ENCODE results near the gene ATG2B.

ATG2B gene, protein sequence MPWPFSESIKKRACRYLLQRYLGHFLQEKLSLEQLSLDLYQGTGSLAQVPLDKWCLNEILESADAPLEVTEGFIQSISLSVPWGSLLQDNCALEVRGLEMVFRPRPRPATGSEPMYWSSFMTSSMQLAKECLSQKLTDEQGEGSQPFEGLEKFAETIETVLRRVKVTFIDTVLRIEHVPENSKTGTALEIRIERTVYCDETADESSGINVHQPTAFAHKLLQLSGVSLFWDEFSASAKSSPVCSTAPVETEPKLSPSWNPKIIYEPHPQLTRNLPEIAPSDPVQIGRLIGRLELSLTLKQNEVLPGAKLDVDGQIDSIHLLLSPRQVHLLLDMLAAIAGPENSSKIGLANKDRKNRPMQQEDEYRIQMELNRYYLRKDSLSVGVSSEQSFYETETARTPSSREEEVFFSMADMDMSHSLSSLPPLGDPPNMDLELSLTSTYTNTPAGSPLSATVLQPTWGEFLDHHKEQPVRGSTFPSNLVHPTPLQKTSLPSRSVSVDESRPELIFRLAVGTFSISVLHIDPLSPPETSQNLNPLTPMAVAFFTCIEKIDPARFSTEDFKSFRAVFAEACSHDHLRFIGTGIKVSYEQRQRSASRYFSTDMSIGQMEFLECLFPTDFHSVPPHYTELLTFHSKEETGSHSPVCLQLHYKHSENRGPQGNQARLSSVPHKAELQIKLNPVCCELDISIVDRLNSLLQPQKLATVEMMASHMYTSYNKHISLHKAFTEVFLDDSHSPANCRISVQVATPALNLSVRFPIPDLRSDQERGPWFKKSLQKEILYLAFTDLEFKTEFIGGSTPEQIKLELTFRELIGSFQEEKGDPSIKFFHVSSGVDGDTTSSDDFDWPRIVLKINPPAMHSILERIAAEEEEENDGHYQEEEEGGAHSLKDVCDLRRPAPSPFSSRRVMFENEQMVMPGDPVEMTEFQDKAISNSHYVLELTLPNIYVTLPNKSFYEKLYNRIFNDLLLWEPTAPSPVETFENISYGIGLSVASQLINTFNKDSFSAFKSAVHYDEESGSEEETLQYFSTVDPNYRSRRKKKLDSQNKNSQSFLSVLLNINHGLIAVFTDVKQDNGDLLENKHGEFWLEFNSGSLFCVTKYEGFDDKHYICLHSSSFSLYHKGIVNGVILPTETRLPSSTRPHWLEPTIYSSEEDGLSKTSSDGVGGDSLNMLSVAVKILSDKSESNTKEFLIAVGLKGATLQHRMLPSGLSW (N-terminal part only)

DNA sequence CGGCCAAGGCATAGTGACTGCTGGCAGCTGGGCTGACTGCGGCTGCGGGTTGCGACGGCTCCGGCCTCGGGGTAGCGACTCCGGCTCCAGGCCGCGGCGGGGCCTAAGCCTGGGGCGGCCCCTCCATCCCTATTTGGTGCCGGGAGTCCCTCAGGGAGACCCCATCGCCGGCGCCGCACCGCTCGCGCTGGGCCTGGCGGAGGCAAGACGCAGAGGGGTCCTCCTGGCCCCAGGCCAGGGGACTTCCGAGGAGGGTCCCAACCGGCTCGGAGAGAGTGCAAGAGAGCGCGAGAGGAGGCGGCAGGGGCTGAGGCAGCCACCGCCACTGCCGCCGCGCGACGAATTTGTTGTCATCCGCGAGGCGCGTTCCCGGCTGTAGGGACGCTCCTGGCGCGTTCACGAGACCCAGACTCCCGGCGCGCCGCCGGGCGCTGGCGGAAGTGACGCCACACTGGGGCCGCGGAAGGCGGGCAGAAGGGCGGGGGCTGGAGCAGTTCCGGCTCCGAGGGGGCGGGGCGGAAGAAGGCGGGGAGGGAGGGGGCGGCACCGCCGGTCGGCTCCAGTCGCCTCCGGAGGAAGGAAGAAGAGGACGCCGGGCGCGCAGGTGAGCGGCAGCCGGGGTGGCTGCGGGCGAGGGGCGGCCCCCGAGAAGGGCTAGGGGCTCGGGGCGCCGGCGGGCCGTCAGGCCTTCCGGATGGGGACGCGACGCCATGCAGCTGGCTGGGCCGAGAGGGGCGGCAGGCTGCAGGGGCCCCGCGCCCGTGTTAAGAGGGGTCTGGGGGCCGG lies at the start of gene ATG2B, which contains the start of gene GSKIP:
Gene ATG2B (minus strand): TSS at position 377 of the 786 bp plus-strand sequence. CDS start 365 bp downstream, at position 12.
Gene GSKIP (plus strand): TSS at position 562 of the 786 bp plus-strand sequence. CDS start 18,722 bp downstream, outside the sequence.
- peak; percentile 98 for DNase-seq

DNA sequence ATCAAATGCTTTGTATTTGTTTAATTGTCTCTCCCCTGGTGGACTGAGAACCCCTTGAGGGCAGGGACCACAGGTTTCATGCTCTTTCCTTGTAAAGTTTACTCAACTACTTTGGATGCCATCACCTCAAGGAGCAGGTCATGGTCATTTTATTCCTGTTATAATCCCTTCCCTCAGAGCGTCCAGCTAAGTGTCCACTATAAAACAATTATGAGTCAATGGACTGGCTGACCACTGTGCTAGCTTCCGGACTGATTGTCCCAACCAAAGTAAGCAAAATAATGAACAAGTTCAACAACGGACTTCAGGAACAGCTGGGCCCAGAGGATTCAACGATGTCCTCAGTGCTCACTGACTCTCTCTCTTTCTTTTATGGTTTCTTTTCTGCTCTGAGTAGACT lies 47.0 kb upstream of the ATG2B start:
- DNase-seq: no peak

DNA sequence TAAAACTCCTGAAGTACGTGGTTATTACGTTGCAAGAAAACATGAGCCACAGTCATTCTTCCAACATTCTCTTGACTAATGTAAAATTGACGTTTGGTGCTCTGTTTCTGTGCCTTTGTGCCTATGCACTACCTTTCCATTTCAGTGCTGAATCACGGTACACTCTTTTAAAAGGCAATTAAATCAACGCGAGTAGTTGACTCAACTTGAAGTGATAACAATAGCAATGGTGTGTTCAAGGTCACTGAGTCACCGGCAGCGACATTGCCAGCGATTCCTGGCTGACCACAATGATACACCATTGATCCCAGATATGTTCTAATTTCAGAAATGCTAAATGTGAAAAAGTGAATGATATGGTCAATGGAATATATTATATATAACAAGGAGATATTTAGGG lies 46.6 kb upstream of the ATG2B start:
- no peak for DNase-seq

DNA sequence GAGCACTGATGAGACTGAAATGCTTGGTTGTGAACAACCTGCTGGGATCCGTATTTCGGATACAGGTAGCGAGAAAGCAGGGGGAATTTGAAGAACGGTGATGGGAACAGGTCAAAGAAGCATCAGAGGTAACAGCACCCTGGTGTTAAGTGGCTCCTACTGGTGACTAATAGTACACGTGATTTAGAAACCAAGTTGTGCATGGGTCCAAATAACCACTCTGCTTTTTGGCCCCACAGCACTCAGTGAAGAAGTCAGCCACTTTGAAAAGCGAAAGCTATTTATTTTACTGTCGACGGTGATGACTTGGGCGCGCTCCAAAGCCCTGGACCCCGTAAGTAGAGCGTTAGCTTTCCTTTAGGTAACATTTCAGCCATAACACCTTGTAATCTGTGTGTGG lies 45.5 kb upstream of the ATG2B start:
- no peak for DNase-seq

DNA sequence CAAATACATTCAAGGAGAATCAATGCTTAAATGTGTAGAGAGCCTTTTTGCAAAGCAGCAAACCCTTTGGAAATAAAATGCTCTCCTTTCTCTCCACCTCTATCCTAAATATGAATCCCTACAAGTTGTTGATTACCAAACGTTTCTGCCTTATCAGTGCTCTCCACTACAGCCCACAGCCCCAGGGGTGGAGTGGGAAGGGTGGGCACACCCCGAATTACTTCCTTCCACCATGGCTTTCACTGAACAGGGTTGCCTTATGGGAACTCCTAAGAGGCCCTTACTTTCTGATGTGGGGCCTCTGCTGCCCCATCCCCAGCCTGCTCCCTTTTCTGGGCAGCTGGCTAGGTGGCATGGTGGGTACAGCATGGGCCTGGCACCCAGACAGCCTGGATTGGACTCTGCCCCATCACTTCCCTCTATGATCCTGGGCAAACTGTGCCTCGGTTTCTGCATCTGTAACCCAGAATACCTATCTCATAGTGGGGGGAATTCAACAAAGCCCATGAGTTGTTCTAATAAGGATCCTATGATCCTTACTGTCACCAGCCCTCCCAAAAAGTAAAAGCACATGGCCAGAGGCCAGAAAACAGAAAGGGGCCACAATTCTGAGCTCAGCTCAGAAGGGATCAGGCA lies 44.9 kb upstream of the ATG2B start:
- no peak for DNase-seq

DNA sequence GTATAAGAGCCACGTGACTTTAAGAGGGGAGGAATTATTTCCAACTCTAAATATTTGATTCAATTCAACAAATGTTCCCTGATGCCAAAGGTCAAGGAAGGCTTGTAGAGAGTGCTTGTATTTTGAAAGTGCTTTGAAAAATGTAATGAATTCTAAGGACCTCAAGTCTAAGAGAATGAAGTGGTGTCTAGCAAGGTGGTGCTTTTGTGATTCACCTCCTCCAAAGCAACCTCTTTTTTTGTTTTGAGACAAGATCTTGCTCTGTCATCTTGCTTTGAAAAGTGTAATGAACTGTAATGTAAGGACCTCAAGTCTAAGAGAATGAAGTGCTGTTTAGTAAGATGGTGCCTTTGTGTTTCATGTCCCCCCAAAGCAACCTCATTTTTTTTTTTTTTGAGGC lies 42.5 kb upstream of the ATG2B start:
- DNase-seq: no peak

DNA sequence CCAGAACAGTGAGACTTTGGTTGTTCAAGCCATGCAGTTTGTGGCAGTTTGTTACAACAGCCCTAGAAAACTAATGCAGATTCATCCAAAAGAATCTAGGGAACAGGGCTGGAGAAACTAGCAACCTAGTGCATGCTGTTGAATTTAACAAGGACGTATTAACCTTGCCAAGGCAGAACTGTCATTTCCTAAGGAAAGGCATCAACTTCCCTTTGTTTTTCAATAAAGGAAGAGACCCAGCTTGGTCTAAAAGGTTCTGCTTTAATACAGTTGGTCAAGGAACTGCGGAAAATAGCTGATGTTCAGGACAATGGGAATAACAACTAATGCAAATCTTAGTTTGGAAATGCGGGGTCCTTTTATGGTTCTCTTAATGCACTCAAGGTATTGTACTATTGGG lies 40.3 kb upstream of the ATG2B start:
- no peak for DNase-seq

DNA sequence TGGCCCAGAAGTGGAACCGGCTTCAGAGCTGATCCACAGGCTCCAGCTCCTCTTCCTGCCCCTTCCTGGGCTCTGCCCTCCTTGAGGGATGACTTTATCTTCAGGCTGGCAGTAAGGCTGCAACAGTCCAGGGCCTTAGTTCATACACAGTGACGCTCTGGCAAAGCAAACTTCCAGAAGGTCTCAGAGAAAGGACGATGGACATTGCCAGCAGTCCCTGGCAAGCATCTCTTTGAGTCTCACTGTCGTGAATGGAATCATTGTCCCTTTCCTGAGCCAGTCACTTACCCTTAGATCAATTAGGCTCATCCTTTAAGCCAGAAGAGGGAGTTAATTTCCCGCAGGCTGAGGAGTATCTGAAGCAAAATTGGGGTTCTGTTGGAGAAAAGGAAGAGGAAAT lies 37.4 kb upstream of the ATG2B start:
- DNase-seq: no peak

DNA sequence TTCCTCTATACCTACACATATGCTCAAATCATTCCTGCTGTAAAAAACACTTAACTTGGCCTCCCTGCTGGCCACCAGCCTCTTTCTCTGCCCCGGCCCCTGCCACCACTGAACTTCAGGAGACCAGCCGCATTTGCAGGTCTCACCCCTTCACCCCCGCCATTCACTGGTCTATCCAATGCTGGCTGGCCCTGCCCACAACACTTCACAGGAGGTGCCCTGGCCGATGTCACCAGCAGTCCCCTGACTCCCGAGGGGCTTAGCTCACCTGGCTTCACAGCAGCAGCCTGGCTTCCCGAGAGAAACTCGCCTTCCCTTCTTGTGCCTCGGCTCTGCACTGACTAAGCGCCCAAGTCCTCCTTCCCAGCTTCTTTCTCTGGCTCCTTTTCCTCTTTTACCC lies 36.3 kb upstream of the ATG2B start:
- DNase-seq: no peak

DNA sequence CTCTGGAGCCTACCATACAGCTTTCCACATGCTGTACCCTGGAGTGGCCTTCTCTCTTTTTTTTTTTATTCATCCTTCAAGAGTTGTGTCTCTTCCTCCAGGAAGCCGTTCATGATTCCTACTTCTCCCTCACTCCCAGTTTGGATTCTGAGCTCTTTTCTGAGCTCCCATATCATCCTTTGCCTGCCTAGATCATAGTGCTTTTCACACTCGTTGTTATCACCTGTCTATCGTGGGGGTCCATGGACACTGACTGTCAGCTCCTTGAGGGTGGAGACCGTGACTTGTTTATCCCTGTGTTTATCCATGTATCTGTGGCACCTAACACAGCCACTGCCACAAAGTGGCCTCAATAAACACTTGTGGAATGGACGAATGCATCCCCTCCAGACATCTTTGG lies 35.8 kb upstream of the ATG2B start:
- no peak for DNase-seq

DNA sequence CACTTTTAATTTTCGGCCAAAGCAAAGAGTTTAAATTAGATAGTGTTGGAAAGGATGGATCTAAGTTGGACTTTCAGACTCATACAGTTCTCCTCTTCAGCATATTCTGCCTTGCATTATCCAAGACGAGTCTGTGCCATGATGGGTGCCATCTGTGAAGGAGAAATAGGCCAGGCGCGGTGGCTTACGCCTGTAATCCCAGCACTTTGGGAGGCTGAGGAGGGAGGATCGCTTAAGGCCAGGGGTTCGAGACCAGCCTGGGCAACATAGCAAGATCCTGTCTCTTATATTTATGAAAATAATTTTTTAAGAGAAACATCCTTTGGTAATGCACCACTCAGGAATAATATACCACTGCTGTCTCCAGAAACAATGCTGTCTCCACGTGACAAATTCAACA lies 35.3 kb upstream of the ATG2B start:
- DNase-seq: no peak

DNA sequence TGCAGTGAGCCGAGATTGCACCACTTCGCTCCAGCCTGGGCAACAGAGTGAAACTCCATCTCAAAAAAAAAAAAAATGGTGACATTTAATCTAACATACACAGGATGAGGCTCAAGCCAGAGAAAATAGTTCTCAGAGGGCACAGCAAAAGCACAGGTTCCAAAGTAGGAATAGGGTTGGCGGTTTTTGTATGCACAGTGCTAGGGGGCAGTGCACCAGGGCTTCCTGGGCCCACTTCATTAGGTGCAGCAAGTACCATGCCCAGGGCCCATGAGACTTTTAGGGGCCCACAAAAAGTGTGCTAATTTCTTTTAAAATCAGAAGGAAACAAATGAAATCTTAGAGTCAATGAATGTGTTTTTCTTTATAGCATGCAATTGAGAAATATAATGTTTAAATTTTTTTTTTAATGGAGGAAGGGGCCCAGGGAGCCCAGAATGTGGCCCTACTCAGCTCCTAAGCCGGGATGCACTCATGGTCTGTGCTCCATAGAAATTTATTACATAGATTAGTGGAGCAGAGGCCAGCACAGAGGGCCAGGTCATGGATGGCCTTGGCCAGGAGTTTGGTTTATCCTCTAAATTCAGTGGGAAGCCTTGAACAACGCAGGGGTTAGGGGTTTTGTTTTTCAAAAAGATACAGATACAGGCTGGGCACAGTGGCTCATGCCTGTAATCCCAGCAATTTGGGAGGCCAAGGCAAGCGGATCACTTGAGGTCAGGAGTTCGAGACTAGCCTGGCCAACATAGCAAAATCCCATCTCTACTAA lies 31.1 kb upstream of the ATG2B start:
- no peak for DNase-seq

DNA sequence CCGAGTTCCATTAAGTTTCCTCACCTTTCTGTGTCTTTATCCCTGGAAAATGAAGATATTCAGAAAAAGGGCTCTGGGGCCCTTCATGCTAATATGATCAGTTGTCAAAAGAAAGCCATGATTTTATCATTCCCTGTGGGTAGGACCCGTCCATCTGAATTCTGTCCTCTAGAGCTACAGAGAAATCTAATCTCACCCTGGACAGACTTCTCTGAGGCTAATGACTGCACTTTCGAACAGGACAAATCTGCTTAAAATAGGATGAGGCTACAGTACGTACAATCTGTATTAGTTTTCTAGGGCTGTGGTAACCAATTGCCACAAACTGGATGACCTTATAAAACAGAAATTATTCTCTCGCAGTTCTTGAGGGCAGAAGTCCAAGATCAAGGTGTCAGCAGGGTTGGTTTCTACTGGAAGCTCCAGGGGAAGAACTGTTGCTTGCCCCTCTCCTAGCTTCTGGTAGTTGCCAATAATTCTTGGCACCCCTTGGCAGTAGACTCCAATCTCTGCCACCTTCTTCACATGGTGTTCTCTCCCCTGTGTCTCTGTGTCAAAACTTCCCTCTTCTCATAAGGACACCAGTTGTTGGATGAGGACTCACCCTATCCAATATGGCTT lies 30.0 kb upstream of the ATG2B start:
- no peak for DNase-seq

DNA sequence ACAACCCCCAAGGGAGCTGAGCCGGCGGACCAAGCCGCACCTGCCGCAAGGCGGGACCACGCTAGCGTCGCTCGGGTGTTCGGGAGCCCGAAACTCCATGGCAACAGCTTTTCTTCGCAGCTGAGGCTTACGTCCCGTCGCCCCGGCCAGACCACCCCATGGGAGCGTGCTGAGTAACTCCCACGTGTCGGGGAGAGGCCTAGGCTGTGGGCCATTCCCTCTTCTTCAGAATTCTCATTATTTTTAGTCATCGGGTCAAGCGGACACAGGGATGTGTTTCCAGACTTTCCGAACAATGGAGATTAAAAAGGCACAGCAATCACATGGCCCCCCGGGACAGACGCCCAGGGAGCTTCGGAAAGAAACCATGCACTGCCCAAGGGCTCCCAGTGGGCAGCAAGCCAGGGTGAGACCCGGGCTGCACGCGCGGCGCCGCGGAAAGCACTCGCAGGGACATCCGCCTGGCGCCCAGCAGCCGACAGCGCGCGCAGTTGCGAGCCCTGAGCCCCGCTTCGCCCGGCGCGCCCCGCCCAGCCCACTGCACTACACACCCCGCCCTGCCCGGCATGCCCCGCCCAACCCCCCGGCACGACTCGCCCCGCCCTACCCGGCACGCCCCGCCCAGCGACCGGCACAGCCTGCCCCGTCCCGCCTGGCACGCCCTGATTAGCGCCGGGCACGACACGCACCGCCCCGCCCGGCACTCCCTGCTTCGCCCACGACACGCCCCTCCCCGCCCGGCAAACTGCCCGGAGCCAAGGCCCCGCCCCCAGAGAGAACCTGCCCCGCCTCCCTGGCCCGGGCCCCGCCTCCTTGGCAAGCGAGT lies 28.4 kb upstream of the ATG2B start:
- DNase-seq: peak; percentile 100

DNA sequence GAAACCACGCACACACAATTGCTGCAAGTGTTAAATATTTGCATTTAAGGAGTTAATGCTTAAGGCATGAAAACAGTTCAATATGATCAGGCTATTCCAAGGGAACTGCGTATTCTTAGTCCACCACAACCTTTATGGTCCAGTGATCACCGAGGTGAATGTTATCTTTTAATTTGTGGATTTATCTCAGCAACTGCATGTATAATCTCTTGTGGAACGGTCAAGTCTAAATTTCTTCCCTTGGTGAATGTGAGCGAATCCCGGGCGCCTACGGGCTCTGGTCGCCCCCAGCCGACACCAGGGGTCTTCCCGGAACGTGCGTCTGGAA lies 27.8 kb upstream of the ATG2B start:
- no peak for DNase-seq

DNA sequence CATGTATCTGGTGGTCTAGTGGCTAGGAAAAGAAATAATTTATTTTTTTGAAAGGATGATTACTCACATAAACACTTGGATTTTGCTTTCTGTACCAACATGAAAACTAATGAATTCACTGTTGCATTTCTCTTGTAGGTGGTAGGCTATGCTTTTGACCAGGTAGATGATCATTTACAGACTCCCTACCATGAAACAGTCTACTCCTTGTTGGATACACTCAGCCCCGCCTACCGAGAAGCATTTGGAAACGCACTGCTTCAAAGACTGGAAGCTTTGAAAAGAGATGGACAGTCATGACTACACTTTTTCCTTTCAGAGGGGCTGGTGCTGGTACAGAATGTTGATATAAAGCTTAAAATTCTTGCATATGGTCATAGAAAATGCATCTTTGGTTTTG lies 22.2 kb upstream of the ATG2B start:
- DNase-seq: no peak

DNA sequence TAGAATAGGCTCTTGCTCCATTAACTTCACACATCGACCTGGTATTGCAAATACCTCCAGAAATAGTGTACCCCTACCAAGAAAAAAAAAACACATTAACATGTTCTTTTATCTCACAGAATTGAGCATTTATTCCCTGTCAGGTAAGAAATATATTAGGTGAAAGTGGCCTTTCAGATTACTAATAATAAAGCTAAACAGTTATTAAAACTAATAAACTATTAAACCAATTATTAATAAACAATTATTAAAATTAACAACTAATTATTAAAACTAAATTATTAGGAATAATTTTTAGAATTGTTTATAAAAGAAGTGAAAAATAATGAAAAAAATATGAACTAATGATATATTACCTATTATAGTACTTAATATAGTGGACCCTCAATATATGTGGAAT lies 21.6 kb upstream of the ATG2B start:
- DNase-seq: no peak

DNA sequence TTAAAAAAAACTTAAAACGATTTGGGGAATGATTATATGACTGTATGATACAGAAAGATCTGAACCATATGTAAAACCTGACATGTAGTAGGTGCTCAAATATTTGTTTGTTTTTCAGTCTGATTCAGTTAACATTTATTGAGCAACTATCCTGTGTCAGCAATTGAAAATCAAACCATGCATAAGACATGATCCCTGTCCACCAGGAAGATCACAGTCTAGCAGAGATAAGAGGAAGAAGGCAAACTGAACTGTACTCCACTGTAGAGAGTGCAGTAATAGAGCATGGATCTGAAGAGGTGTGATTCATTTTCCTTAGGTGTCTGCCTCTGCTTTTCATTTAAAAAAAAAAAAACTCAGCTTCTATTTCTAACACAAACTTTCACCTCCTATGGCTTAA lies 20.9 kb upstream of the ATG2B start:
- no peak for DNase-seq

DNA sequence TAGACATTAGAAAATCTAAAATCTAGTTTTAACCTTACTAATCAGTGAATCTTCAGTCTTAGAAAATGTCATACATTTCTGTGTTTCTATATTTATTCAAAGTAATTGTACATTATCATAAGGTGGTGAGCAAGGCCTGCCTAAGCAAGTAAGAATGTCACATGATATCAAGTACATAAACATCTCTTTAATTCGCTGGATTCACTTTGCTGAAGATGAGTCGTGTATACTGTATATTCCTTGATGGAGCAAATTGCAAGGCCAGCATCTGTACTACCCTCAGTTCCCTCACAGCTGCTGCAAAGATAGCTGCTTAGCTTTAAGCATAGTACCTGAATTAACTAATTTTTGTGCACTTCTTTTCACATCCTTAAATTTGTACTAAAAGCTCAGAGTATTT lies 20.3 kb upstream of the ATG2B start:
- no peak for DNase-seq

DNA sequence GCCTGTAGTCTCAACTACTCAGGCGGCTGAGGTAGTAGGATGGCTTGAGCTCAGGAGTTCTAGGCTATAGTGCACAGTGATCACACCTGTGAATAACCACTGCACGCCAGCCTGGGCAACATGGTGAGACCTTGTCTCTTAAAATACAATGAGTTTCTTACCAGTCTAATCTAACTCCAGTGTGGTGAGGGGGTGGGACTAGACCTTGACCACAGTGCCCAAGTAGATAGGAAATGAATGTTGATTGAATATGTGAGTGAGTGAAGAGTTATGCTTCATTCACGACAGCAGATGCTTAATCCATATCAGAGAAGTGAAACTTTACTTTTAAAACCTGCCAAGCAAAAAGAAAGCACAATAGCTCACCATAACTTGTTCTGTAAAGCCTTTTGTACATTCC lies 17.6 kb upstream of the ATG2B start:
- no peak for DNase-seq
